Progenitor cell of endocrine pancreas (in vitro differentiated cells): ENCODE results near the gene FABP6. TPM values are rescaled to one million over a fixed set of nuclear protein-coding genes. Genes with fewer than 3 reads are reported as not detected.

ENCODE experiments used
- DNase-seq: peaks from one replicate; pipeline ENCODE4 v3.0.0; 2021; ENCODE audit warnings: low spot score; ENCODE audit not compliant: unreplicated experiment
- H3K27ac Mint-ChIP-seq: 2 replicates; pipeline ENCODE4 v1.8.0; 2021; ENCODE audit warnings: mild to moderate bottlenecking, moderate library complexity, mixed read lengths
- H3K27me3 Mint-ChIP-seq: 2 replicates; pipeline ENCODE4 v1.8.0; 2021; ENCODE audit warnings: mixed read lengths
- H3K36me3 Mint-ChIP-seq: 2 replicates; pipeline ENCODE4 v1.8.0; 2022; ENCODE audit warnings: mixed read lengths; ENCODE audit not compliant: insufficient read depth
- H3K4me1 Mint-ChIP-seq: 2 replicates; pipeline ENCODE4 v1.8.0; 2021; ENCODE audit warnings: low read depth, mixed read lengths
- H3K4me3 Mint-ChIP-seq: 2 replicates; pipeline ENCODE4 v1.8.0; 2021; ENCODE audit warnings: low read depth, mild to moderate bottlenecking, moderate library complexity, mixed read lengths
- H3K9me3 Mint-ChIP-seq: 2 replicates; pipeline ENCODE4 v1.8.0; 2021; ENCODE audit warnings: low read depth, mixed read lengths
- CTCF ChIP-seq: fragments of 200-600 bp; sonication (generic); IDR thresholded peaks from one replicate; pipeline ENCODE4 v1.5.0; 2021; ENCODE audit warnings: antibody characterized with exemption, mild to moderate bottlenecking; ENCODE audit not compliant: unreplicated experiment
- total RNA-seq: library from RNA; stranded (reverse); gene quantifications from 2 replicates; pipeline ENCODE4 v1.2.1, GENCODE V29; 2021

Gene FABP6
- total RNA-seq, 1 donor from 2014 or later = 0.55 TPM

DNA sequence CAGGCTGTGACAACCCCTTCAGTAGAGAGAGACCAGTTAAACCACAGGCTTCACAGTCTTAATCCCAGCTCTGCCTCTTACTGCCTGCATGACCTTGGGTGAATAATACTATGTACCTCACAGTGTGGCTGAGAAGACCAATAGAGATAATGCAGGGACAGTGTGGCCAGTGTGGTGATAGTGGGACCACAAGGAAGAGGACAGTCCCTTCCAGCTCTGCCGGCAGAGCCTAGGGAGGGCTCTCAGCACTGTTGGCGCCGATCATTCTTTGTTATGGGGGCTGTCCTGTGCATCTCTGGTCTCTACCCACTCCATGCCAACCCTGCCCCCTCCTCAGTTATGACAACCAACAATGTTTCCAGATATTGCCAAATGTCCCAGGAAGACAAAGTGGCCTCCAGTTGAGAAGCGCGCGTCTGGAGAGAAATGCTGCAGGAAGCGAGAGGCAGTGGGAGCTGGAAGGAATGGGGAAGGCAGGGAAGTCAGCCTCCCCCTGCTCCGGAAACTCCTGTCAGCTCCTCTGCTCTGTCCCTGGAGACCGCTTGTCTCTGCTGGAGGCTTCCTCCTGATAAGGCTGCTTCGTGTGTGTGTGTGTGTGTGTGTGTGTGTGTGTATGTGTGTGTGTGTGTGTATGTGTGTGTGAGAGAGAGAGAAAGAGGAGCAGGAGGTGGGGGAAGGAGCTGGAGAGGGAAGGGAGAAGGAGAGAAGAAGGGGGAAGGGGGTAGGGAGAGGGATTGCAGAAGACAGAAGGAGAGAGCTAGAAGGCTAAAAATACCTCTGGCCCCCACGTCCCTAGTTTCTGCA is 31.8 kb upstream of the FABP6 start:
- peaks cover 26% of the 10 kb centered on the region for H3K27me3 Mint-ChIP-seq
- no peak overlapping the region for H3K4me3 Mint-ChIP-seq
- no peaks in the 10 kb centered on the region for H3K36me3 Mint-ChIP-seq
- peaks cover 3% of the 10 kb centered on the region for H3K9me3 Mint-ChIP-seq
- H3K27ac Mint-ChIP-seq = no peak overlapping the region
- no peak for TF ChIP-seq CTCF
- H3K4me1 Mint-ChIP-seq = peaks cover 16% of the 10 kb centered on the region
- DNase-seq = no peak

DNA sequence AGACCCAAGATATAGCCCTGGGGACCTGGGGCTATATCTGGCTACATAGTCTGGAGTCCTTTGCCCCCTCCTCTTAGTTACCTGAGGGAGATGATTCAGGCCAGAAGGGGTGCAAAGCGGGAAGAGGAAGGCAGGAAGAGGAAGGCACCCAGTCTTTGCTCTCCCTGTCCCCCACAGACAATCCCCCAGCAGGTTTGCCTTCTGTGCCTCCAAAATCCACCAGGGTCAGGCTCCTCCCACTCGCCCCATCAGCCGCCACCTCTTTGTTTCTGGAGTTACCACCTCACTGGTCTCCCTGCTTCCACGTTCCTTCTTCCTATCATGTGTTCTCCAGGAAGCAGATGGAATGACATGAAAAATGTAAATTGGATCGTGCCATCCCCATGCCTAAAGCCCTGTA is 31.2 kb upstream of the FABP6 start:
- peaks cover 26% of the 10 kb centered on the region for H3K27me3 Mint-ChIP-seq
- H3K36me3 Mint-ChIP-seq = no peaks in the 10 kb centered on the region
- DNase-seq = no peak
- peaks cover under 1% of the 10 kb centered on the region for H3K9me3 Mint-ChIP-seq
- no peak for TF ChIP-seq CTCF
- peaks cover 16% of the 10 kb centered on the region for H3K4me1 Mint-ChIP-seq
- H3K4me3 Mint-ChIP-seq = no peak overlapping the region
- no peak overlapping the region for H3K27ac Mint-ChIP-seq

DNA sequence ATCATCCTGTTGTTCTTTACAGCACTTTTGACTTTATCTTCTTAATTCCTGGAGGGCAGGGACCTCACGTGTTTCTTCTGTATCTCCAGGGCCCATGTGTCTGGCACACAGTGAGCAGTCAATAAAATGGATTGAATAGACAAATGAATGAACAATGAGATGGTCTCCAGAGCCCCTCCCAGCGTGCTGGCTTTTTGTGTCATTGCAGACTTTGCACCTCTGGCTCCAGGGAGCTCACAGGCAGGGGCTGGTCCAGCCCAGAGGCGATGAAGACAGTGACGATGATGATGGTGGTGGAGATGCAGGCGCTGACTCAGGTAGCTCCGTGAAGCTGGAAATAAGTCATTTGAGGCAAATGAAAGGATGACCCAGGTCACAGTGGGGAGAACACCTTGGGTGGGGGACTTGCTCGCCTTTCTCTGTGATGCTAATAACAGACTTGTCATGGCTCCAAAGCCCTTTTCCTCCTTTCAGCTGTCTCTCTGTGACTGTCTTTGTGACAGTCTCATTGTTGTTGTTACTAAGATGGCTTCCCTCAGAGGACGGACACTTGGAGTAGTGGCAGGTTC is 30.4 kb upstream of the FABP6 start:
- Mint-ChIP-seq H3K27ac (peak overlapping the region; percentile 4), H3K9me3 (no peaks in the 10 kb centered on the region), H3K36me3 (no peaks in the 10 kb centered on the region), H3K27me3 (peaks cover 26% of the 10 kb centered on the region), H3K4me1 (peaks cover 16% of the 10 kb centered on the region), H3K4me3 (peak overlapping the region; percentile 38)
- no peak for DNase-seq
- no peak for TF ChIP-seq CTCF

DNA sequence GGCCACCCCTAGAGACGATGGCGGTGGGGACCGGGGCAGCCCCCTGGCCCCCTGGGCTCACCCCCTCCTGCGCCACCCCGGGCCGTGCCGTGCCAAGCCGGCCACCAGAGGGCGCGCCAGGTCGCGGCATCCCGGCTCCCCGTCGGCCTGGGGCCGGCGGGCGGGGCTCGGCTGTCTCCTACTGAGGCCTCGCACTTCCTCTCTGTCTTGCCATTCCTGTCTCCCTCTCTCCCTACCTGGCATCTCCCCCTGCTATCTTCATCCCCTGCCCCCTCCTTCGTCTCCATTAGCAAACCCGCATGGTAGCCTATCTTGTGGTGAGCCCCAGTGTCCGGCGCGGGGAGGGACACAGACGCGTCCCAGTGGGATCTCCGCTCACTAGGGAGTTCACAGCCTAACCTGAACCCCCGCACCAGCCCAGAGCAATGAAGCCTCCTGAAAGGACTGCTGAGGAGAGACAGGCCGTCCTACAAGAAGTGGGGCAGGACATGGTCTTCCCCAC is 29.8 kb upstream of the FABP6 start:
- peak; percentile 85 for DNase-seq
- H3K27ac Mint-ChIP-seq = no peak overlapping the region
- no peaks in the 10 kb centered on the region for H3K9me3 Mint-ChIP-seq
- peak; percentile 98 for TF ChIP-seq CTCF
- no peaks in the 10 kb centered on the region for H3K36me3 Mint-ChIP-seq
- H3K4me3 Mint-ChIP-seq = peak overlapping the region; percentile 76
- peaks cover 26% of the 10 kb centered on the region for H3K27me3 Mint-ChIP-seq
- H3K4me1 Mint-ChIP-seq = peaks cover 16% of the 10 kb centered on the region

GRCh38 chr5:160207061-160207460 is 22.2 kb upstream of the FABP6 start:
- Mint-ChIP-seq H3K4me1 (peaks cover 18% of the 10 kb centered on the region), H3K36me3 (no peaks in the 10 kb centered on the region), H3K9me3 (no peaks in the 10 kb centered on the region), H3K27ac (no peak overlapping the region), H3K27me3 (peaks cover 3% of the 10 kb centered on the region), H3K4me3 (no peak overlapping the region)
- TF ChIP-seq CTCF = no peak
- no peak for DNase-seq
